HG02798 (cell line): Measurements from ENCODE around the gene DLL1.
A peak's percentile ranks its signal among the peaks of the same experiment; 100 is the strongest.

Experiments used
- ATAC-seq: cut with Tn5 transposase; IDR thresholded peaks from one replicate; pipeline ENCODE4 v1.9.1; 2021; ENCODE audit warnings: mild to moderate bottlenecking; ENCODE audit not compliant: unreplicated experiment, poor library complexity

DLL1 gene

DNA sequence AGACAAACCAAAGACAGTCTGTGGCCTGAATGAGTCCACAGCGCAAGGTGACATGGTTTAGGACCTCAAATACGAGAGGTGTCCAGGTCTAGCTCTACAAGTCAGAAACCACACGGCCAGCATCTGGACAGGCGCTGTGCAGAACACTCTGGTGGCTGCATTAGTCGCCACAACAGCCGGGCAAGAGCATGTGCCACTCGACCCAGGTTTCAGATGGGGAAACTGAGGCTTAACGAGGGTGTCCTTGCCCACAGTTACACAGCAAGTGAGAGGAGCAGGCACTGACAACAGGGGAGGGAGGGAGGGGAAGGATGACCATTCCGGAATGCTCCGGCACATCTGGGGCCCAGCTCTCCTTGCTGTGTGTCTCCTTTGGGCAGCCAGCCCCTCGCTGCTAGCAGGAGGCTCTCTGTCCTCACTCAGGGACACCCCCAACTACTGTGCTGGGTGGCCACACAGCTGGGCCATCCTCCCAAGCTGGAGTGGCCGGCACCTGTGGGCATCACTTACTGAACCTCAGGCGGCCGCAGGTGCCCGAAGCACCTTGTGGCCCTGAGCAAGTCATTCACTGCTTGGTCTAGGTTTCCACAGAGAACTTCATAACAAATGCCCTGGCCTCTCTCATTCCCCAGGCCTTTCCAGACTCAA is 6.6 kb downstream of the DLL1 start:
- ATAC-seq, result no peak

DNA sequence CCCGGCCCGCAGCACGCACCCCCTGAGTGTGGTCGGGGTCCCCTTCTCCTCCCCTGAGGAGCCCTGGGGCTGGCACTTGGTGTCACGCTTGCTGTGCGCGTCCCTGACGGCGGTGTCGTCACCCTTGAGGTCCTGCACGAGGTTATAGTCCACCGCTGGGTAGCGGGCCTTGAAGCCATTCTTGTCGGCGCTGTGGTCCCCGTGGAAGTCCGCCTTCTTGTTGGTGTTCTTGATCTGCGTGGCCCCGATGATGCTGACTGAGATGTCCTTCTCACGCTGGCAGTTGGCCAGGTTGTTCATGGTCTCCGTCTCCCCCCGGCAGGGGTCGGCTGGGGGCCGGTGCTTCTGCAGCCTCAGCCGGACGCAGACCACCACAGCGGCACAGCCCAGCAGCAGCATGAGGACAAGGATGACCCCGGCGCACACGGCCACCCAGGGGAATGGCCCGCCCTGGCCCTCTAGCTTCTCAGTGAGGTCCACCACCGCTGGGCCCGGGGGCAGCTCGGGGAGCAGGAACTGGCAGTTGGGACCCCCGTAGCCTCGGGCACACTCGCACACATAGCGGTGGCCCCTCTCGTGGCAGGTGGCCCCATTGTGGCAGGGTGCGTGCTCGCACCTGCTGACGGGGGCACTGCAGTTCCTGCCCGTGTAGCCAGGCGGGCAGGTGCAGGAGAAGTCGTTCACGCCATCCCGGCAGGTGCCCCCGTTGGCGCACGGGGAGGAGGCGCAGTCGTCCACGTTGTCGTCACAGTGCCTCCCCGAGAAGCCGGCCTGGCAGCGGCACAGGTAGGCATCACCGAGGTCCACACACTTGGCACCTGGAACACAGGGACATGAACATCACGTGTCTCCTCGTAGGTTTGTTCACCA is 7.4 kb downstream of the DLL1 start:
- ATAC-seq, result no peak

DNA sequence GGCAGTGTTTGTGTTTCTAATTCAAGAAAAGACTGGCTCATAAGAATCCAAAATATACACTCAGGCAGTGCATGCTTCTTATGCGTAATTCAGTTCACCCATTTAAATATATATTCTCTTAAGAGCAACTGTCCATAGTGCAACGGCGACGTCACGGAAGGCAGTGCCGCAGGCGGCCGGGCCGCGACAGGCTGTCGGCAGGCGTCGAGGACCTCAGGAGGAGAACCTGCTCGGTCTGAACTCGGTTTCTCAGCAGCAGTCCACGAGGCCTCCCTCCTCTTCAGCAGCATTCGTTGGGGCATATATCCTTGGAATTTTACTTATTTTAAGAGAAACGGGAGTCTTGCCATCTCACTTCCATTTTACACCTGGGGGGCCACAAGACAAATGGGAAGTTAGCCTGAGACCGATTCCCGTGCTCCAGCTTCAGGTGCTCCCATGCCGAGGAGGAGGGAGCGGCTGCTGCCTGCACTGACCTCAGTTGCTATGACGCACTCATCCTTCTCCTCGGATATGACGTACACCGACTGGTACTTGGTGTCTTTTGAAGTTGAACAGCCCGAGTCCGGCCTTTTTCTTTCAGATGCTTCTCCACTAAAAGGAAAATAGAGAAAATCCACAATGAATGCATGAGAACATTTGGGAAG is 8.2 kb downstream of the DLL1 start:
- no peak for ATAC-seq

DNA sequence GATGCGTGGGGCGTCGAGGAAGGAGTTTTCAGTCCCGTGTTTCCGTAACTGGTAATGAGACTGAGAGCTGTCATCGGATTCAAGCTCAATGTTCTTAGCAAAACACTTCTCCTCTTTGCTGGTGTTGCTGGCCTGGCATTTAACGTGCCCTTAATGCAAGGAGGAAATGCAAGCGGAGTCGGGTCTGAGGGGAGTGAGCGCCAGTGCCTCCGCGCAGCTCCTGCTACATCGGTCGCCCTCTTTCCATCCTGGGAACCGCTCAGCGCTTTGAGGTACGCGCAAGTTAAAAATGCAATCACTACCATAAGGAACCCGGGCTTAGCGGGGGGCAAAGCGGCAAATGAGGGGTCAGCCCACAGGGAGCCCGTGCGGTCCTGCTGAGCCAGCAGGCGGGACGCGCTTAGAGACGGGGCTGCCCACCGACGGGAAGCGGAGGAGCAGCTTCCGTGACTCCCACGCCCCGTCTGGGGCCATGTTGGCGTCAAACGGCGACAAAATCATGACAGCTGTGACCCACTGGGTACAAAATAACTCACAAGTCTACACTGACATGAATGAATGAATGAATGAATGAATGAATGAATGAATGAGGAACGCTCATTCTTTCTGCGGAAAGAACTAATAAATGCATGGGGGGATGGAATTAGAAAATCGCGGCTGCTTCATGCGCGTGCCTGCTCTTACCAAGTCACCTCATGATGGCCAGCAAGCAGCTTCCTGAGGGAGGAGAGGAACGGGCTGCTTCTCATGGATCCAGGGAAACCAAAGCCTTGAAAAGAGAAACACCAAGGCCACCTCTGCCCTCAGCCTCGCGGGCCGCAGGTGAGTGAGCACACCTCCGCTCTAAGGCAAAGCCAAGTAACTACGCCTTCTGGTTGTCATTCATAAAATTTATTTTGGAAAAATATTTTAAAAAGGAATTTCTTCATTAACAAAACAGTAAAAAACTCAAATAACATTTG is 9.3 kb downstream of the DLL1 start:
- no peak for ATAC-seq

DNA sequence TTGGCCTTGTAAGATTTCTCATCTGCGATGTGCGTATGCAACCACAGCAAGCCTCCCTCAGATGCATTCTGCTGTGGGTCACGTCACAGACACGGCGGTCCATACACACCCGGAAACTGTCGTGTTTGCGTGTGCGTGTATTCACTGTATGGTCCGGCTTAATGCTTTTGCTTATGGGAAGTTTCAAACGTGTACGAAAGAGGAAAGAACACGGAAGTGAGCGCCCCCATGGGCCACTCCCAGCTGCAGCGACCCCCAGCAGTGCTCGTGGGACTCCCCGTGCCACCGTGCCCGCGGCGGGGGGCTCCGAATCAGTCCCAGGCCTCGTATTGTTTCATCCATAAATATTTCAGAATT is 10.2 kb downstream of the DLL1 start:
- no peak for ATAC-seq

DNA sequence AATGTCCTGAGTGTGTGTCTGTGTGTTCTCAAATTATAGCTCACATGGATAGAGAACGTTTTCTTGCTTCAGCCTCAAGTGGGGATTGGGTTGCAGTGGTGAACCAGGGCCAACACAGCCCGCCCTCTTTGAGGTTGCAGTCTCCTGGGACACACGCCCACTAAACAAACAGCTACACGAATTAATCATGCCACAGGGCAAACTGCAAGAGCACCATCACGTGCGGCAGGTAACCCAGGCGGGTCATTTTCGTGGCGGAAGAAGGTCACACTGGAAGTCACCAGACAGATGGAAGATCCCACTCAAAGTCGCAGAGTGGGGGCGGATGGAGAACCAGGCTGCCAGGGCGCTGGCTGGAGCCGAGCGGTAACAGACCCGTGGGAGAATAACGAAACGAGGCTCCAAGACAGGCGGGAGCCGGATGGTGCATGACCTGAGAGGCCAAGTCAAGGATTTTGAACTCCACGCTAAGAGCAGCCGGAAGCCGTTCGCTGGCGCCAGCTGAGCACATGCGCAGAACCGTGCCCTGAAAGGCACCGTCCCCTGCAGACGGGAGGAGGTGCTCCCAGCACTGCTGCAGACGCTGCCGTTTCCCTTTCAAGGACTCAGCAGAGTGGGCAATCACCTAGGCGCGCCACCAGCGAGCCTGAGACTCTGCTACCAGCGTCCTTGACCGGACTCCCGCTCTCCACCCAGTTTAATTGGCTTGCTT is 10.7 kb downstream of the DLL1 start:
- ATAC-seq, result no peak

DNA sequence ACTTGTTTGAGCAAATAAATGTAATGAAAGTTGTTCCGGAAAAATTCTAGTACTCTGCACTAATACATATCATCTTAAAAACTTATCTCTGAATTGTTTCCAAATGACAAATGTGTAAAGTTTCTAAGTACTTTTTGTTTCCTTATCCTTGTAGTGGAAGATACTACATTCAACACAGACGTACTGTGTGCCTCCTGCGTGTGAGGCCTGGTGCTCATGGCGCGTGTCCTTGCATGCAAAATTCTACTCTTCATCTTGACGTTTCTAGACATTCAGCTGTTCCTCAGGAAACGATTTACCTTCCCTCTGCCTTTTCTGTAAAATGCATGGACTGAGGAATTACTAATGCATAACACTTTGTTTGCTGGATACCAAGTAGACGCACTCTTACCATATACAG is 11.5 kb downstream of the DLL1 start:
- ATAC-seq, result no peak

DNA sequence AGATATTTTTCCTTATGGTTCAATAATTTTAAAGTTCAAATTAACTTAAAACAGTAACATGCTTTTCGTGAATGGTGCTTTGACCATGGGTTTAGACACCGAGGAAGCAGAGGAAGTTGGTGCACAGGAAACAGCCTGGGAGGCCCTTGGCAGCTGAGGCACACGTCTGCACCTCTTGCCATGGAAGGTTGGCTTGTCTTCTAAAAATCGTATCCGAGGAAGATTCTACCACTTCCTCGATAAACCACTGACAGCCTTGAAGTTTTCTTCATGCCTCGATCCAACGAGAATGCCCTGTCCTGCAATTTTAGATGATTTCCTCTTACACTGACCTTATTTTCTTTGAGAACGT is 12.2 kb downstream of the DLL1 start:
- ATAC-seq, result no peak

DNA sequence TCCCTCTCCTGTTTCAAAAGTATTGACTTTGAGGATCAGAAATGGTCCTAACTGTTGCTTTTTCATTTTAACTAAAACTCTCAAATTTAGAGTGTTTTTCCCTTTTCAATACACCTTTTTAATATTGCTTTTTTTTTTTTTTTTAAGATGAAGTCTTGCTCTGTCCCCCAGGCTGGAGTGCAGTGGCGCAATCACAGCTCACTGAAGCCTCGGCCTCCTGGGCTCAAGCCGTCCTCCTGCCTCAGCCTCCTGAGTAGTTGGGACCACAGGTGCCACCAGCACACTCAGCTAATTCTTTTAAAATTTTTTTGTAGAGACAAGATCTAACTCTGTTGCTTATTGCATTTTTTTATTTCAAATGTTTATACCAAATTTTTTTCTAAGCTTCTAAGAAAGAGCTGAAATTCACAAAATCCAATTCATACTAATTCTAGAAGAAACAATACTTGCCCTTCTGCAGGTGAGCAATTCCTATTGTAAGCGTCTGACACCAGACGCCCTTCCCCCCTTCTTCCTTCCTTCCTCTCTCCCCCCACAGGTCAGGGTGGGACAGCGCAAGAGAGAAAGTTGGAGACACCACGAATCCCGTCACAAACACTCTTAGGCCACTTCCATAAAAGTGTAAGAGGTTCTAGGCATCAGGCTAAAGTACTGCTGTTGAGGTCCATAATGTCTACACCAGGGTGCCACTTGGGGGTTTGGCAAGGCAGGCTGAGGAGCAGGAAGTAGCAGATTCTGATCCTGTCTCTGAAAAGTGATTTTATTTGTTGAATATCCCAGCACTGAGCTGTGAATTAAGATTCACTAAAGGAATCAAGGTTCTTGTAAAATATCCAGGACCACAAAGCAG is 12.8 kb downstream of the DLL1 start:
- ATAC-seq, result no peak

DNA sequence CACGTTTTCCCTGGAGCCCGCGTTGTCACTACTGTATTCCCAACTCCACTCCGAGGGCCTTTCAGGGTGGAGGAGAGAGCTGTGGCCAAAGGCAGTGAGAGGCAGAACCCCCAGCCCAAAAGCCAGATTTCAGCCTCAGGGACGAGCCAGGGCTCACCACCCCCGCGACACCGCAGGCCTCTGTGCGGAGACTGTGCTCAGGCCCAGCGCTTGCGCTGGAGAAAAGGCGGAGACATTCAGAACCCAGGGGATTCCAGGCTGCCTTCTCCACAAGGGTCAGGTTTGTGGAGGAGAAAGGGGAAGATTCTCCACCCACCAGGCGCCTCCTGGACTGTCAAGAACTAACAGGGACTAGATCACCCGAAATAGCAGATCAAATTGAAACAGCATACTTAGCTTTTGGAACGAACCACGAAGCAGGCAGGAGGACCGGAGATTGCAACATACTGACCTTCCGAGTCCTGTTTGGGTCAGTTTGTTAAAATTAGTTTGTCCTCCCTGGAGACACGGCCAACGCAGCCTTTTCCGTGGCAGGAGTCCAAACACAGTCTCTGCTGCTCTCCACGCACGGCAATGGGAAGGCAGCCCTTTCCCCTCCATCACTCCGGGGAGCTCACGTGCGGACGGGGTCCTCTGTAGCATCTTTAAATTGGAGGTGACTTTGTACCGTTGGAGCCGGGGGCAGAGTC is 14.4 kb downstream of the DLL1 start:
- no peak for ATAC-seq

DNA sequence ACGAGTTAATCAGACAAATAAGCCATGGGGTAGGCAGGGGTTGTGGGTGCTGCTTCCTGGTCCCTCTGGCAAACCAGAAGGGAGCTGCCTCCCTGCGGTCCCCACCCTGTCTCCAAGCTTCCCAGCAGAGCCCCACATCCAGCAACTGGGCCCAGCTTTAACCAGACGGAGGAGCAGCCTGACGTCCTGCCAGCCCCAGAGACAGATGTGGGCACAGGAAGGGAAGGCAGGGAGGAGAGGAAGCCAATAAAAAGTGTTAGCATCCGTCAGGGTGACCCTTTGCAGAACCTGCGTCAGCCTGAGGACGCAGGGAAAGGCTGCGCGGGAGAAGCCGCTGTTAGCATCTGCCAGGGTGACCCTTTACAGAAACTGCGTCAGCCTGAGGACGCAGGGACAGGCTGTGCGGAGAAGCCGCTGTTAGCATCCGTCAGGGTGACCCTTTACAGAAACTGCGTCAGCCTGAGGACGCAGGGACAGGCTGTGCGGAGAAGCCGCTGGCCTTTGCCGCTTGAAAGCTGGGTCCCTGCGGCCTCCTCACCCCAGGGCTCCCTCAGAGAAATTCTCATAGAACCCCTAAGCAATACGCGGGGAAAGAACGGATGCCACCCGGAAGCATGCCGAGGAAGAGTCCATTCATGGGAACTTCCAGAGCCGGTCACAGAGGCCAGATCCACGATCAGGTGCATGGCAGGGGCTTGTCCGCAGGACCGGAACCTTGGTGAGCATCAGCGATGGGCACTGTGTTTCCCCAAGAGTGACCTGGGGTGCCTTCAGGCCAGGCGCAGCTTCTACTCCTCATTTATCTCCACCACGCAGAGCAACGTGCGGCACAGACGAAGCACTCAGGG is 15.9 kb downstream of the DLL1 start:
- no peak for ATAC-seq

DNA sequence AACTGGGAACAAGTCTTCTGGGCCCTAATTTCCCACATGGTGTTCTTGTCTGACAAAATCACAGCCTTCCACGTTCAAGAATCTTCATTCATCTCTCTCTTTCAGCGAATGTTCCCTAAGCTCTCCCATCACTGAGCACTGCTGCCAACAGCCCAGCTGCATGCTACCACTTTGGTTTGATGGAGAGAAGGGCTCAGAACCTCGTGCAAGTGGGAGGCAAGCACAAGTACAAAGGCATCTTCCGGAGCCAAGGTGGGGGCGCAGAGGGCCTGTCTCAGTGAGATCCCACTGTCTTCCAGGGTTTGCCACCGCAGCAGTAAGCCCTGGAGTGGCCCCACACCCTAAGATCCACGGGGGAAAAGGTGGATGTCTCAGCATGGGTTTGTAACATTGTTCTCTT is 17.2 kb downstream of the DLL1 start:
- ATAC-seq, result no peak

DNA sequence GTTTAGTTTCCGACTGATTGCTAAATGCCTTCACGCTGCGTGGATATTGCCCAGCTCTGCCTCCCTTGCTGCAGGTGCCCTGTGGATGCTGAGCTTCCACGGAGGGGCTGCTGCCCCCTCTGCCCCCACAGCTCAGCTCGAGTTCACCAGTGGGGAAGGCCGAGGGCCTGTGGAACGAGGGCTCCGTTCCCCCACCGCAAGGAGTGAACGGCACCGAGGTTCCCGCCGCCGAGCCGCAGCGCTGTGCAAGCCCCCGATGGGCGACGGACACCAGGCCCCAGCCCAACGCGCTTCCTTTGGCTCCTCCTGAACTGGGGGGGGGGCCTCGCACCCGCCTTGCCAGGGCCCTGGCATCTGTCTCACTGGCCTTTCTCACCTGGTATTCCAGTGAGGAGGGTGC is 17.7 kb downstream of the DLL1 start:
- no peak for ATAC-seq

DNA sequence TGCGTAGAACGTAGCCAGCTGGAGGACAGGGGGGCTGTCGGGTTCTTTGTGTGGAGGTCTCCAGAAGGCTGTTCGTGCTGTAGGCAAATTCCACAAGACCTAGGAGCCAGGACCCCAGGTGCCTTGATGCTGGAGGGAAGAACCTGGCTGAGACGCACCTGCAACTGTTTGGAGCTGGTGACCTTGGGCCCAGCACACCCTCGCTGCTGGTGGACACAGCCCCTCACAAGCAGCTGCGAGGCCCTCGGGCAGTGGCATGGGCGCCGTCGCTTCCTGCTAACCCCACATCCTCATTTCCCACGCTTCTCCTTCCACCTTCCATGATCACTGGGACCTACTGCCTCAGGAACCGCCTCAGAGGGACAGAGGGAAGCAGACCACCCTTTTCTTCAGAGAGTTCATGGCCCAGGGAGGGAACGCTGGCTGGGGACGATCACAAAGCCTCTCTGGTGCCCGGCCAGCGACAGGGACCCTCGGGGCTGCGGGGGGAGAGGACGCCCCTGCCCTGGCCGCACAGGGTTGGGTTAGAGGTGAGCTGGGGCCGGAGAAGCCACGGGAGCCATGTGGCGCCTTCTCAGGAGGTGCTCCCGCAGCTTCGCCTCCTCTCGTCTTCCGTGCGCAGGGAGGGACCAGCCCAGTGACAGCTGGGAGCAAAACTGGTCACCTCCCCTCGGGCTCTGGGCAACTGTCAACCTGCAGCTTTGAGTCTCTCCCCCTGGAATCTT is 18.4 kb downstream of the DLL1 start:
- ATAC-seq, result no peak

DNA sequence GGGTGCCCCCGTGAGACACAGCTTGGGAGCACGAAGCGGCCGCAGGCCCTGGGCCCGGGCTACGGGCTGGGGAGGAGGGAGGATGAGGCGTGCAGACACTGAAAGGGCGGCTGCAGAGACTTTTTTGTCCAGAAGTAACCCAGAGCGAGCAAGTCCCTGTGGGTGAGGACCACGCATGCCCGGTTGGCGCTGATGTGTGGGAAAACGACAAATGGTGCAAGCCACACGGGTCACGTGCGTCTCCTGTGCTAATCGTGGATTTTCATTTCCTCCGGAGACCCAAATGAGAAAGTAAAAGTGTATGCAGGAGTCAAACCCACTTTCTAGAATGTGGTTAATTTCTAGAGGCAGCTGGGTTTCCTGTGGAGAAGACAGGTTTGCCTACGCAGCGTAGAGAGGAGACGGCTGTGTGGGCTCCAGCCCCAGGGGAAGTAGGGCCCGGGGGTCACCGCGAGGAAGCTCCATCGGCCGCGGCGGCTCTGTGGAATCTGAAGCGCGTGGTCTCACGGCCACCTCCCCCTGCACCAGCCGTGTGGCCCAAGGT is 19.0 kb downstream of the DLL1 start:
- peak; percentile 82 for ATAC-seq

DNA sequence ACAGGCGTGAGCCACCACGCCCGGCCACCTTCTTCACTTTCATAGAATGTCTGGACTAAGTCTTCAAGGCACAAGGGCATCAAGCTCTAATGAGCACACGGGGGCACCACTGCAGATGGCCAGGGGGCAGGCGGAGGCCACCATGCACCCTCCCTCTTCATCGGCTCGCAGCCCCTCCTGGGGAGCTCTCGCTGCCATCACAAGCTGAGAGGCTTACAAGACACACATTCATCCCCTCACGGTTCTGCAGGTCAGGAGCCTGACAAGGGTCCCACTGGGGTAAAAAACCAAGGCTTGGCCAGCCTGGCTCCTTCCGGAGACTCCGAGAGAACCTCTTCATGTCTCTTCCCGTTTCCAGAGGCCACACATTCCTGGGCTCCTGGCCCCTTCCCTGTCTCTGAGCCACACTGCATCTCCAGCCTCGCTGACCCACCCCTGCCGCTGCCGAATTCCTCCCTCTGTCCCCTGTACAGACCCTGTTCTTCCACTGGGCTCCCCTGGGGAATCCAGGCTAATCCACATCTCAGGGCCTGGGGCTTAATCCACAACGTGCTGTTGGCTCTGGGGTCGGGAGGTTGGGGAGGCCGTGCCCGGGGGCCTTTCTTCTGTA is 19.8 kb downstream of the DLL1 start:
- no peak for ATAC-seq
